GM21526 (cell line): Measurements from ENCODE around the gene CFAP97D2.
A peak's percentile ranks its signal among the peaks of the same experiment; 100 is the strongest.
"Not testable (repeated sequence)": the region's sequence is repeated elsewhere in the genome, so short reads cannot be mapped to it uniquely, and the experiment has no call there.

Source experiments
- ATAC-seq: cut with Tn5 transposase; IDR thresholded peaks from one replicate; pipeline ENCODE4 v1.9.1; 2021; ENCODE audit warnings: moderate library complexity; ENCODE audit not compliant: unreplicated experiment, low FRiP score

Gene CFAP97D2

DNA sequence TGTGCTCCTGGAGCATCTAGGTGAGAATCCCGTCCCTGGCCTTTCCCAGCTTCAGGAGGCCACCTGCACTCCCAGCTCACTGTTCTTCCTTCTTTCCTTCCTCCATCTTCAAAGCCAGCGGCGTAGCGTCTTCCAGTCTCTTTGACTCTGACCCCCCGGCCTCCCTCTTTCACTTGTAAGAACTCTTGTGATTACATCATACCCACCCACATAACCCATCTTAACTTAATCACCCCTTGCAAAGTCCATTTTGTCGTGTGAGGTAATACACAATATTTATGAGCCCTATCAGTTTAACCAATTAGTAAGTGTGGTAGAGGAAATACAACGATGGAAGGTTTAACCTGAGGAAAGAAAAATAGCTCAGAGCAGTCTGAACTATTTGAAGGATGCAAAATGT is 51.1 kb downstream of the CFAP97D2 start:
- ATAC-seq = no peak

DNA sequence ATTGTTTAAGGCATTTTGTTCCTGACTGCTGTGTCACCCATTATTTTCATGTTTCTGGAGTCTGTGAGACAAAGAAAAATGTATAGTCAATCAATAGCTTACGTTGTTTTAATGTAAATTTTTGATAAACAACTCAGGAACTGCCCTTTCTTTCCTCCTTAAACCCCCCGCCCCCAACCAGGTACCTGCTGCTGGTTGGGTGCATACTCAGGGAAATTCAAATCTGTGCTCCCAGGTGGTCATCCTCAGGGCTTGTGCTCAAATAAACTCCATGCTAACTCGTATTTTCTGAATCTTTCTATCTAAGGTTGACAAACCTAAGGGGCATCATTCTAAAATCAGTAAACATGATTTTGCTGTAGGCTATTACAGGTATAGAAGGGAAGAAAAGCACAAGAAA is 51.5 kb downstream of the CFAP97D2 start:
- no peak for ATAC-seq

- ATAC-seq = no peak
Measured at GRCh38 chr13:114231886-114232285, 52.8 kb downstream of the CFAP97D2 start.

DNA sequence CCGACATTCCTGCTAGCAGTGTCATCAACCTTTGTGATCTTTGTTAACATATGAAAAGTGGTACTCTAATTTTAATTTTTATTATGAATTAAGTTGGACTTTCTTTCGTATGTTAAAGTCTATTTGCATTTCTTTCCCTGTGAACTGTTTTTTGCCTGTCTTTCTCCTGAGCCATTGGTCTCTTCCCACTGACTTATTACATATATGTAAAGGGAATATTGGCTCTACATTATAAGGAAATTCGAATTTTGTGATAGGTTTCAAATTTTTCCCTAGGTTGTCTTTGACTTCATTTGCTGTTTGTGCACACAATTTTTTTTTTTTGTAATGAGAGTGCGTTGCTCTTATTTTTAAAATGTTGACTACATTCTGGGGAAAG is 55.2 kb downstream of the CFAP97D2 start:
- ATAC-seq = no peak

DNA sequence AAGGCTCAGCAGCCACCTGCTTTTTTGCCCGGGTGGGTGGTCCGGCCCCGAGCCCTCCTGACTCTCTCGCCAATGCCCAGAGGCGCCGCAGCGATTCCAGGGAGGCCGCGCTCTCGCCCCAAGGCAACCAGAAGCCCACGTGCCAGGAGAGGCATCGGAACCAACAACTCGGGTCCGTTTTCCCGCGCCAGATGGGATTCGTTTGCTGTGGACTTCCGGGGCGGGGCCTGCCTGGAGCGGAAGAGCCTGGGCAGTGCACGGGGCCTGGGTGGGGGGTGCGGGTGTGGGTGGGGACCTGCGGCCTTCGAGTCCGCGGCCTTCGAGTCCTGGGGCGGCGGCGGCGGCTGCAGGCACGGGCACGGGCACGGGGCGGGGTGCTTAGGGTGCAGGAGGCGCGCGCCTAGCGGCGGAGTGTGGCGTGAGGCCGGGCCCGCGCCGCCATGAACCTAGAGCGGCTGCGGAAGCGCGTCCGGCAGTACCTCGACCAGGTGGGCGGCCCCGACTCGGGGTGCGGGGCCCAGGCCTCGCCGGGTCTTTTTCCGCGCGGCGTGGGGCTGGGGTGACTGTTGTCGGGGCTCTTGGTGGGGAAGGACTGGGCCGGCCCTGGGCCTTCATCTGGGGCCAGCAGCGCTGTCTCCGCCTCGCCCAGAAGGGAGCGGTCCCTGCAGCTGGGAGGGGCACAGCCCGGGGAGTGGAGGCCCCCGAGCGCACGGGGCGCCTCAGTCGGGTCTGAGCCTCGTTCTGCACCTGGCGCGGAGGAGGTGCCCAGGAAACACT is 55.8 kb downstream of the CFAP97D2 start, which contains the start of gene CDC16:
Gene CDC16, plus strand, starts transcription at position 253 of the 777 bp plus-strand sequence. Its CDS starts 188 bp downstream, at position 441.
- peak; percentile 83 for ATAC-seq

GRCh38 chr13:114235697-114236096 is 56.6 kb downstream of the CFAP97D2 start:
- no peak for ATAC-seq

GRCh38 chr13:114236227-114236626 is 57.2 kb downstream of the CFAP97D2 start:
- no peak for ATAC-seq

DNA sequence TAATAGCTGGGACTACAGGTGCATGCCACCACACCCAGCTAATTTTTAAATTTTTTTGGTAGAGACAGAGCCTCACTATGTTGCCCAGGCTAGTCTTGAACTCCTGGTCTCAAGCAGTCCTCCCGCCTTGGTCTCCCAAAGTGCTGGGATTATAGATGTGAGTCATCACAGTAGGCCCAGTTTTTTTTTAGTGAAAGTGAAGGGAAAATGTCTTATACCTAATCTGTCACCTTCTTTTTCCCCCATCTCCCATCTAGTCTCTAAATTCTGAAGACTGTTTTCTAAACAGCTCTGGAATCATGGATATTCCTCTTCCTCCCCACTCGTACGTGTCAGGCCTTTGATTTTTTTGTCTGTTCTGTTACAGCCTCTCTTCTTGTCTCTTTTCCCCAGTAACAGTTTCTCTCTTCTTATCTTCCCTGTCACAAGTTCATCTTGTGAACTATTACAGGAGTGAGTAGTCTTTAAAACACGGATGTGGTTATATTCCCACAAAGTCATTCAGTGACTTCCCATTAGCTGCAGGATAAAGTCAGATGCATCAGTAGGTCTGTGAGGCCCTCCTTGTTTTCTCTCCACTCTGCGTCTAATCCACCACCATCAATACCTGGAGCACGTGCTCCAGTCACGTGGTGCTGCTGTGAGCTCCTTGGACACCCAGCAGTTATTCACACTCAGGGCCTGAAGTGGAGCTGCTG is 58.5 kb downstream of the CFAP97D2 start:
- ATAC-seq = no peak

DNA sequence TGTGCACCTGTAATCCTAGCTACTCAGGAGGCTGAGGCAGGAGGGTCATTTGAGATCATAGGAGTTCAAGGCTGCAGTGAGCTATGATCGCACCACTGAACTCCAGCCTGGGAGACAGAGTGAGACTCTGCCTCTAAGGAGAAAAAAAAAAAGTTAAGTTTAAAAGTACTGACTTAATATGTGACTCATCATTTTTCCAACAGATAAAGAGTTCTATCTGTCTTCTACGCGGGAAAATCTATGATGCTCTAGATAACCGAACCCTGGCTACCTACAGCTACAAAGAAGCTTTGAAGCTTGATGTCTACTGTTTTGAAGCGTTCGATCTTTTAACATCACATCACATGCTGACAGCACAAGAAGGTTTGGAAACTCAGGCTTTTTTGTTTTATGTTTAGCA is 62.9 kb downstream of the CFAP97D2 start:
- no peak for ATAC-seq

DNA sequence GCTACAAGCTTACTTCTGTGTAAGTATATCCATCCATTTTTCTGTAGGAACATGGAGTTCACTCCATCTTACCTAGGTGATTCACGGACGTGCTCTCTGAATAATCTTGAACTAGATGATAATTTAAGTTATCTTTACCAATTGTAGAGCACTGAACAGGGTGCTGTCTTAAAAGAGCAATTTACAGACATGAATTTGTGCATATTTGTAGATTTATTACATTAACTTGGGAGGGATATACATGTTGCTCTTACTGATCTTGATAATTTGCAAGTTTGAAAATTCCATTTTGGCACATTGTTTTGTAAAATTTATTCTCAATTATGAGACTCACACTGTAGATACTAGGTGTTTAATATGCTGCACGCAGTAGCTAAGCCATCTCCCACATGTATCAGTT is 64.9 kb downstream of the CFAP97D2 start:
- no peak for ATAC-seq

DNA sequence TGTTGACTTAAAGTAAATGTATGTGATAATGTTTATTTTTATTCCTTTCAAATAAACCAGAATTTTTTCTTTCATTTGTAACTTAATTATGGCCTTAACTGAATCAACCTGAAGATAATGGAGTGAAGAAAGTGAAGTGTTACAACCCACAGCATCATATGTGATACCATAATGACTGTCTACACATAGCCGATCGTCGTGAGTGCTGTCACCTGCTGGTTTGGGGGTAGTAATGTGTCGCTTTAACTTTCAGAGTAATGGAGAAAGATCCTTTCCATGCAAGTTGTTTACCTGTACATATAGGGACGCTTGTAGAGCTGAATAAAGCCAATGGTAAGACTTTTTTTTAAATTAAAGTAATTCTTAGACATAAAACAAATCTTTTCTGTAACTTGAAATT is 65.6 kb downstream of the CFAP97D2 start:
- ATAC-seq = no peak

DNA sequence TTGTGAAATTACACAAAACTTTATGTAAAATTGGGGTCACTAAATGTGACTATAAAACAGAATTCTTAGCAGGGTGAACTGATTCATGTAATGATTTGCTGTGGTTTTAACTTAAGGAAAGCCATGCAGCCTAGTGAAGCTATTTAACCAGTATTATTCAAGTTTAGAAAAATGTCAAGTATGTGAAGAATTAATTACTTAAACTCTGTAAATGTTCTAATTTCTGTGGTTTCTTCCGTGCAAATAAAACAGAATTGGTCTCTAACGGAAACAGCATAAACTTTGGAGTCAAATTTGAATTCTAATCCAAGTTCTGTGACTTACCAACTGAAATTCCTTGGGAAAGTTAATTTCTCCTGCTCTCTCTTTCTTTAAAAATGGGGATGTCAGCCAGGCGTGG is 69.0 kb downstream of the CFAP97D2 start:
- no peak for ATAC-seq

- no peak for ATAC-seq
Measured at GRCh38 chr13:114249077-114249476, 70.0 kb downstream of the CFAP97D2 start.

- ATAC-seq = not testable (repeated sequence)
Measured at GRCh38 chr13:114251639-114252440, 72.8 kb downstream of the CFAP97D2 start.

DNA sequence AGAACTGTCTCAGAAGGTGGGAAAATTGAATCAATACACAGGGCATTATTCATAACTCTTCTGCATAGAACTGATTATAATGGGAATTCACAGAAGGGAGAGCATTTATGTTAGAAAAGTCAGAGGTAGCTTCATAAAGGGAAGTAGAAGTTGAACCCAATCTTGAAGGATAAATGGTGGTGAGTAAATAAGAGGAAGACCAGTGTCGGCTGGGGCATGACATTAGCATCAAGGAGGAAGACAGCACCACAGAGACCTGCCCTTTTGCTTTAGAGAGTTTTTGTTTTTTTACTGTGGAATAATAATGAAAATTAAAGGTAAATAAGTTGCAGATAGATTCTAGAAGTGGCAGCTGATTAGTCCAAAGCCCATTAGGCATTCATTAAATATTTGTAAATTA is 77.5 kb downstream of the CFAP97D2 start:
- ATAC-seq = no peak

GRCh38 chr13:114257014-114257413 is 78.0 kb downstream of the CFAP97D2 start:
- no peak for ATAC-seq

DNA sequence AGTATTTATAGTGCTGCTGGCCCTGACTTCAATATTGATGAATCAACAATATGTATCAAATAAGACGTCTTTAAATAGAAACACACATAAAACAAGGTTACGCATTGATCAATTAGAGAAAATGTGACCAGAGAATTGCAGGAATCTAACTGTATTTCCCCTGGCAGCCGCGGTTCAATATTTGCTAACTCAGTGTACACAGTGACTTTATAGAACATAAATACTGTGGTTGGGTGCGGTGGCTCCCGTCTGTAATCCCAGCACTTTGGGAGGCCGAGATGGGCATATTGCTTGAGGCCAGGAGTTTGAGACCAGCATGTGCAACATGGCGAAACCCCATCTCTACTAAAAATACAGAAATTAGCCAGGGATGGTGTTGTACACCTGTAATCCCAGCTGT is 79.5 kb downstream of the CFAP97D2 start:
- no peak for ATAC-seq

- no peak for ATAC-seq
Measured at GRCh38 chr13:114259374-114259773, 80.3 kb downstream of the CFAP97D2 start.

DNA sequence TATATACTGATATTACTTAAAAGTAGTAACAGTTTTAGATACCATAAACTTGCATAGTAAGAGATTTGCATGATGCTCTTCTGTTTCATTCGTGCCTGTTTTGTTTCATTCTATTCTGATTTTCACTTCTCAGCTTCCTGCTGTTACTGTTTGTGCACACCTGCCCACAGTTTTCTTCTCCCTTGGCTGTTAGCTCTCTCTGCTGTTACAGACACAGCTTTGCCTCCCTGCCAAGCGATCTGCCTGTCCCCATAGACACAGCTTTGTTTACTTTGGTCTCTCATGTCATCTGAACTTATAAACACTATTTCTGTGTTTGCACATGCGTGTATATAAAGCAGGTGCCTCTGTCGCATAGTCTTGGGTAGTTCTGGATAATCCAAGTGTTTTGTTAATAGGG is 80.9 kb downstream of the CFAP97D2 start:
- peak; percentile 64 for ATAC-seq

DNA sequence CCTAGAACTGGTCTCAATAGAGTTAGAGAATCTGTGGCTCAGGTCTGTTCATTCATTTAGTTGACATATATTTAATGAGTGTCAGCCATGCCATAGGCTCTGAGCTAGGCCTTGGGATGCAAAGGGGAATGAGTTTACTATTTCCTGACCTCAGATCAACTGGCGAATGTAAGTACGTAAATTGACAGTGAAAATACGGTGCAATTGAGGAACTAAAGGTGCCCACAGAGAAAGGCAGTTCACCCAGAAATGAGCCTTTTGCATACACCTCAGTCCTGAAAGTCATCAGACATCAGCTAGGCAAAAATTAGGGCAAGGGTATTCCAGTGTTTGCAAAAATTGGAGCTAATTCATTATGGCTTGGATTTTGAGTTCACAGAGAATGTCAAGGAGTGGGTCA is 81.8 kb downstream of the CFAP97D2 start:
- no peak for ATAC-seq

GRCh38 chr13:114261328-114261965 is 82.4 kb downstream of the CFAP97D2 start:
- ATAC-seq = no peak
